B cell (primary cell): ENCODE data around the gene RAD23B. TPM values are rescaled to one million over a fixed set of nuclear protein-coding genes. Genes with fewer than 3 reads are reported as not detected.

Experiments used
- ATAC-seq: fragments of 200-7000 bp; cut with Tn5 transposase; one replicate; pipeline ENCODE4 v1.10.0; 2021; ENCODE audit warnings: low read depth, mild to moderate bottlenecking, moderate number of reproducible peaks, moderate library complexity
- CTCF ChIA-PET: fragments of 350-600 bp; sonication (Branson Sonifier 250); formaldehyde crosslinking; loops from one replicate; lab custom pipeline; 2021; ENCODE audit warnings: antibody characterized with exemption, inconsistent platforms; lab: Charles Lee
- POLR2A ChIA-PET: fragments of 350-600 bp; sonication (Branson Sonifier 250); formaldehyde crosslinking; loops from one replicate; lab custom pipeline; 2021; ENCODE audit warnings: antibody characterized with exemption; lab: Charles Lee
- DNase-seq: peaks from one replicate; pipeline ENCODE4 v3.0.0; 2013
- H2AFZ ChIP-seq: 2 replicates; pipeline ENCODE4 v1.6.1; 2012; ENCODE audit warnings: mild to moderate bottlenecking, low read depth, low read length; ENCODE audit not compliant: insufficient read depth, poor library complexity, severe bottlenecking
- H3K27ac ChIP-seq, 2 donors: 1 replicate in 1 of 2; 2 replicates in 1 of 2; pipeline ENCODE4 v1.5.1; 2012 to 2013; ENCODE audit warnings: low read length in 2 of 2, mild to moderate bottlenecking in 2 of 2, moderate library complexity in 1 of 2
- H3K27me3 ChIP-seq, 4 experiments: fragments of 200-600 bp in 1 of 4; sonication (generic) in 1 of 4; replicated peaks in 1 of 4; 1 replicate in 2 of 4; 2 replicates in 2 of 4; pipeline versions ENCODE4 v1.6.1 to v1.7.0; 2013 to 2016; ENCODE audit warnings: low read length in 3 of 4, mild to moderate bottlenecking in 2 of 4, mixed read lengths in 1 of 4, moderate library complexity in 1 of 4; ENCODE audit not compliant: insufficient read depth in 4 of 4, control insufficient read depth in 3 of 4; ENCODE audit errors: control extremely low read depth in 1 of 4
- H3K36me3 ChIP-seq, 2 experiments: replicated peaks in 1 of 2; 1 replicate in 1 of 2; 2 replicates in 1 of 2; pipeline versions ENCODE4 v1.6.1 to v1.7.1; 2013; ENCODE audit warnings: low read length in 1 of 2; ENCODE audit not compliant: insufficient read depth in 2 of 2, control insufficient read depth in 1 of 2; ENCODE audit errors: control extremely low read depth in 1 of 2, extremely low read depth in 1 of 2
- H3K4me1 ChIP-seq, 2 donors: fragments of 200-600 bp in 1 of 2; sonication (generic) in 1 of 2; 1 replicate in 1 of 2; 2 replicates in 1 of 2; pipeline versions ENCODE4 v1.5.1 to v1.6.1; 2013 to 2017; ENCODE audit warnings: low read length in 2 of 2; ENCODE audit not compliant: control insufficient read depth in 2 of 2, insufficient read depth in 2 of 2
- H3K4me2 ChIP-seq: replicated peaks from 2 replicates; pipeline ENCODE3; 2012; ENCODE audit warnings: mild to moderate bottlenecking, low read depth, low read length; ENCODE audit not compliant: poor library complexity, severe bottlenecking
- H3K4me3 ChIP-seq, 5 experiments: fragments of 200-600 bp in 1 of 5; sonication (generic) in 1 of 5; 1 replicate in 3 of 5; 2 replicates in 2 of 5; pipeline versions ENCODE4 v1.5.1 to v1.7.0; 2011 to 2016; ENCODE audit warnings: low read length in 4 of 5, mild to moderate bottlenecking in 4 of 5, low read depth in 2 of 5, control low read depth in 1 of 5, moderate library complexity in 1 of 5; ENCODE audit not compliant: insufficient read depth in 1 of 5; ENCODE audit errors: control extremely low read depth in 1 of 5, extremely low read depth in 1 of 5
- H3K79me2 ChIP-seq: fragments of 200-600 bp; sonication (generic); one replicate; pipeline ENCODE4 v1.6.0; 2016; ENCODE audit warnings: low read length; ENCODE audit not compliant: control insufficient read depth, insufficient read depth
- H3K9ac ChIP-seq: fragments of 200-600 bp; sonication (generic); 2 replicates; pipeline ENCODE4 v1.6.1; 2017; ENCODE audit warnings: mild to moderate bottlenecking, low read length, moderate library complexity
- H3K9me3 ChIP-seq, 3 donors: one replicate each; pipeline versions ENCODE4 v1.6.1 to v1.7.1; 2013; ENCODE audit warnings: low read length in 2 of 3; ENCODE audit not compliant: control insufficient read depth in 2 of 3, insufficient read depth in 1 of 3; ENCODE audit errors: control extremely low read depth in 1 of 3
- H4K20me1 ChIP-seq: 2 replicates; pipeline ENCODE4 v1.6.0; 2012; ENCODE audit warnings: mild to moderate bottlenecking, low read length; ENCODE audit not compliant: insufficient read depth, control insufficient read depth, poor library complexity, severe bottlenecking
- H3K27ac Mint-ChIP-seq: one replicate; pipeline ENCODE4 v1.8.0; 2021; ENCODE audit warnings: mixed read lengths
- H3K27me3 Mint-ChIP-seq: one replicate; pipeline ENCODE4 v1.8.0; 2021; ENCODE audit warnings: mixed read lengths
- H3K4me1 Mint-ChIP-seq: one replicate; pipeline ENCODE4 v1.8.0; 2021; ENCODE audit warnings: mixed read lengths
- H3K4me3 Mint-ChIP-seq: one replicate; pipeline ENCODE4 v1.8.0; 2021; ENCODE audit warnings: mixed read lengths
- H3K9me3 Mint-ChIP-seq: one replicate; pipeline ENCODE4 v1.8.0; 2022; ENCODE audit warnings: mixed read lengths; ENCODE audit not compliant: insufficient read depth
- CTCF ChIP-seq: fragments of 200-600 bp; IDR thresholded peaks from one replicate; pipeline ENCODE4 v1.8.0; 2022; ENCODE audit warnings: antibody characterized with exemption, mild to moderate bottlenecking
- EZH2 ChIP-seq: IDR thresholded peaks from 2 replicates; pipeline ENCODE4 v1.6.1; 2012; ENCODE audit warnings: borderline replicate concordance, low read depth, mild to moderate bottlenecking, moderate library complexity, low read length; ENCODE audit not compliant: insufficient read depth, poor library complexity, severe bottlenecking
- WGBS: methylation state at CpG from one replicate; pipeline ENCODE4 v1.1.5; 2013; ENCODE audit warnings: missing lambda C conversion rate; ENCODE audit not compliant: insufficient coverage; 5-methylcytosine and 5-hydroxymethylcytosine counted together
- intact Hi-C: fragments of 100-400 bp; cut with micrococcal nuclease; formaldehyde crosslinking; loops from one replicate; pipeline ENCODE4 v1.10.0; 2022
- polyA plus RNA-seq: library from polyadenylated mRNA; depleted of rRNA; stranded (reverse); fragments of >200 nt; gene quantifications from 2 replicates; pipeline ENCODE4 v1.2.3, GENCODE V29; 2012
- total RNA-seq, 2 donors: library from RNA; stranded (reverse); fragments of 120-200 nt in 1 of 2; gene quantifications; 1 replicate in 1 of 2; 2 replicates in 1 of 2; pipeline versions ENCODE4 v1.2.3 to v1.2.4, GENCODE V29; 2013 to 2022

RAD23B gene
- total and polyA plus RNA-seq, 2 donors (not counting 1 experiment from before 2014, with no cell fraction given) = 36.8 to 78.2 TPM

- ATAC-seq (no peak), DNase-seq (no peak)
- H3K4me3 ChIP-seq = no peak overlapping the region
- WGBS = 100% methylated on average over 3 of the region's 6 CpGs
- intact Hi-C loops = no loop called here
- no peak overlapping the region for H2AFZ ChIP-seq
- H3K27ac Mint-ChIP-seq = no peak overlapping the region
- H3K36me3 ChIP-seq = no peaks in the 10 kb centered on the region
- H3K4me1 ChIP-seq = peaks cover 3 to 8% of the 10 kb centered on the region in 2 donors
- H3K4me3 Mint-ChIP-seq = no peak overlapping the region
- H3K4me2 ChIP-seq = no peak overlapping the region
- no peak overlapping the region for H3K9ac ChIP-seq
- H3K79me2 ChIP-seq = no peaks in the 10 kb centered on the region
- POLR2A ChIA-PET = no interaction called here
- TF ChIP-seq EZH2 = no peak
- no peak for TF ChIP-seq CTCF
- H3K9me3 Mint-ChIP-seq = no peaks in the 10 kb centered on the region
- no peaks in the 10 kb centered on the region for H4K20me1 ChIP-seq
- CTCF ChIA-PET = interaction anchor here (0.7 to 10.4 kb wide), 18 partner anchors 10 to 207 kb away, joined by 3 to 336 read pairs (median 12); partner anchors contain the start of gene RAD23B
- no peaks in the 10 kb centered on the region for H3K27me3 Mint-ChIP-seq
- peaks cover 8% of the 10 kb centered on the region for H3K4me1 Mint-ChIP-seq
- H3K27me3 ChIP-seq = peaks cover 0 to 2% (median 0%) of the 10 kb centered on the region in 4 experiments
- no peaks in the 10 kb centered on the region for H3K9me3 ChIP-seq
- no peak overlapping the region for H3K27ac ChIP-seq
Measured at GRCh38 chr9:107342476-107343161, 59.5 kb downstream of the RAD23B start.

- Histone ChIP-seq H3K4me3 (no peak overlapping the region), H2AFZ (no peak overlapping the region), H3K9ac (no peak overlapping the region), H4K20me1 (no peaks in the 10 kb centered on the region), H3K36me3 (no peaks in the 10 kb centered on the region), H3K79me2 (no peaks in the 10 kb centered on the region), H3K9me3 (no peaks in the 10 kb centered on the region), H3K27me3 (peaks cover 0 to 3% (median under 1%) of the 10 kb centered on the region in 4 experiments), H3K27ac (no peak overlapping the region), H3K4me1 (peaks cover 3 to 8% of the 10 kb centered on the region in 2 donors), H3K4me2 (no peak overlapping the region)
- Mint-ChIP-seq H3K4me3 (no peak overlapping the region), H3K27me3 (no peaks in the 10 kb centered on the region), H3K4me1 (peaks cover 8% of the 10 kb centered on the region), H3K9me3 (no peaks in the 10 kb centered on the region), H3K27ac (no peak overlapping the region)
- ChIA-PET CTCF (interaction anchor here (1.5 to 2.3 kb wide), 4 partner anchors 10 to 109 kb away, joined by 4 to 17 read pairs (median 5); no protein-coding TSS in a partner anchor), POLR2A (no interaction called here)
- WGBS = no CpG with 5 or more reads among the region's 2 CpGs
- intact Hi-C loops = no loop called here
- TF ChIP-seq EZH2 = no peak
- no peak for TF ChIP-seq CTCF
- no peak for DNase-seq
- no peak for ATAC-seq
Measured at GRCh38 chr9:107345327-107345726, 62.2 kb downstream of the RAD23B start.
